Measurements from ENCODE around the gene ARID1B. TPM values are rescaled to one million over a fixed set of nuclear protein-coding genes. Genes with fewer than 3 reads are reported as not detected.
A peak's percentile ranks its signal among the peaks of the same experiment; 100 is the strongest.

The ARID1B gene
- polyA plus RNA-seq, 5 donors: 76.6 to 100 (median 83.2) TPM

- DNase-seq: no peak
Observed at GRCh38 chr6:157182503-157183264, 405.5 kb downstream of the ARID1B start.

DNA sequence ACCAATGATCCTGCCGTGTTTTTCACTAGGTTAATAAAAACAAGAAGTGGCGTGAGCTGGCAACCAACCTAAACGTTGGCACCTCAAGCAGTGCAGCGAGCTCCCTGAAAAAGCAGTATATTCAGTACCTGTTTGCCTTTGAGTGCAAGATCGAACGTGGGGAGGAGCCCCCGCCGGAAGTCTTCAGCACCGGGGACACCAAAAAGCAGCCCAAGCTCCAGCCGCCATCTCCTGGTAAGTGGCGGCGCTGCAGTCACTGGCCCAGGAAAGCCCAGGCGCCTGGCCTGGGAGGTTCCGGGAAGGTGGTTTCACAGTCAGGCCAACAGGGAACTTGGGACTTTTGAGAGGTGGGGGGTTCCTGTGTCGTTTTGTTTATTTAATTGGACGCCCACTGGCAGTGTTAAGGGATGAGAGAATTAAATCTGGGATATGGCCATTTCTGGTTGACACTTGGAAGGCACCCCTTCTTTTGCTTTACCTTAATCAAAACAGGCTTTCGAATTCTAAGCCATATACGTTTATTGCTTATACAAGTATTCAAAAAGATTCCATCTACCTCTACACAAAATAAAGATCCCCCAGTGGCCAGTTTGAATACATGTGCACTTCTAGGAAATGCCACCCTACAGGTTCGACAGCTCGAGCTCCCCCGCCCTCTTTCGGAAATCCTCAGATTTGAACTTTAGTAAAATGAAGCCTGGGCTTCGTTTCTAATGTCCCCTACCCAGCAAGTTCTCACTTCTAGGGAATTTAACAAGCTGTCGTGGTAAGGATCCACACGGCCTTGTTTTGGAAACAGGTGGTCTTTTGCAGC, 407.2 kb downstream of the ARID1B start:
- peak; percentile 40 to 60 for DNase-seq

DNA sequence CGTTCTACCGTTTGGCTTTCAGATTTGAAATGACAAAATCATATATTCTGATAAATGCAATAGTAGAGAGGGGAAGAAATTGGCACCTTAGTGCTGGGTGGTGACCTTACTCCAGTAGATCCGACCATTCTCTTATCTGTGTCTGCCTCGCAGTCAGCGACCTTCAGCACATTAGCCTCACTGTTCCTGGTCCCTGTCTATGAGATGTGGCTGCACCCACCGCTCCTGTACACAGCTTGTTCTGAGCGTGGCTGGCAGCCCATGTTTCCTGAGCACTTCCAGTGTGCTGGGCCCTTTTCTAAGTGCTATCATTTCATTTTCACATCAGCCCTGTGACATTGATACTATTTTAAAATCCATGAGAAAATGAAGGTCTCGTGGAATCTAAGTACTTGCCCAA, 408.0 kb downstream of the ARID1B start:
- DNase-seq: no peak

DNA sequence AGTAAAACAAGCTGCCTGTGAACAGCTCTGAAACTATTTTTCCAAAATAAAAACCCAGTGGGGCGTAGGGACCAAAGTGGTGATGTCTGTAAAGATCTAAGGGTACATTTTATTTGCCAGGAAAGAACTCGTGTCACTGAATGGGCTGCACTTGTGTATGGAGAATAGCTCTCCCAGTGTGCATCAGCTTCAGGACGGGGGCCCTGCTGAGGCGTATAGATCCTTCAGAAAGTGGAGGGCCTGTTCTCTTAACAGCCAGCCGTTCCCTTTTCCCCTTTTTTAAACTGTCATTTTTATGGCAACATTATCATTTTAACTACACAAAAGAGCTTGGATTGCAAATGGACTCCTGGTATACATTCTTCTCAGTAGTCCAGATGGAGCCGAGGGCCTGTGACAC, 408.8 kb downstream of the ARID1B start:
- no peak for DNase-seq

- no peak for DNase-seq
Observed at GRCh38 chr6:157186785-157187181, 409.6 kb downstream of the ARID1B start.

- DNase-seq: peak in 1 of 2 donors; percentile 17
Observed at GRCh38 chr6:157187182-157188083, 410.3 kb downstream of the ARID1B start.

DNA sequence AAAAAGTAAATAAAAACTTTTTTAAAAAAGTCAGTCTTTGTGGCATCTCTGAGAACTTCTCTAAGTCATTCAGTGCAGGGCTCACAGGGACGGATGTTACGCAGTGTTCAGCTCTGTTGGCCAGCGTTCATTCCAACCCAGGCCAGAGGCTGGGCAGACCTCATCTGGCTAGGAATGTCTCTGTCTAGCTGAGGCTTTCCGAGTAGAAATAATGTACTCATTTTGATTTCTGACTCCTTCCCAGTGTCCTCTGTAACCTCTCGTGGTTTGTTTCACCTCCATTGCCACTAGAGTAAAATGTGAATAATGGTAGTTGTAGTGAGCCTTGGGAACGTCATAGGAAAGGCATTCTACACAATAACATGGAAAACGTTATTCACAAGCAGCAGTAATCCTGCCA, 411.0 kb downstream of the ARID1B start:
- no peak for DNase-seq

DNA sequence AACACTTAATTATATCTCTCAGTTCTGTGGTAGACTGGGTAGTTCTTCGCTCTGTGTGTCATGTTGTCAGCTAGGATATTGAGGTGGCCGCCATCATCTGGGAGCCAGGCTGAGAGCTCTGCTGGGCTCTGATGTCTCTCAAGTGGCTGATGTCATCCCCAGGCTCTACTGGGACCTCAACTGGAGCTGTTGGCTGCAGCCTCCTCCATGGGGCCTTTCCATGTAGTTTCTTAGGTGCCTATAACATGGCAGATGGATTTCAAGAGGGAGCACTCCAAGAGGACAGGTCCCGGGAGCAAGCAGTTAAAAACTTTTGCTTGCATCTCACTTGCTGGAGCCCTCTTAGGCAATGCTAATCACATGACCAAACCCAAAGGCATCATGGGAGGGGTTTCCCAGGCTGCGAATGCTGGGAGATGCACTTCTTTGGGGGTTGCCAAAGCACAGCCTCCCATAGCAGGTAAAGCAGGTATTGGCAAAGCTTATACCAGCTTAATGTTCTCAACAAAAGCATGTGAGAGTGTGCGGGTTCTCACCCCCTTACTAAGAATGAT, 416.3 kb downstream of the ARID1B start:
- no peak for DNase-seq

GRCh38 chr6:157194110-157194509, 416.9 kb downstream of the ARID1B start:
- DNase-seq: no peak

- no peak for DNase-seq
Observed at GRCh38 chr6:157194643-157195042, 417.5 kb downstream of the ARID1B start.

DNA sequence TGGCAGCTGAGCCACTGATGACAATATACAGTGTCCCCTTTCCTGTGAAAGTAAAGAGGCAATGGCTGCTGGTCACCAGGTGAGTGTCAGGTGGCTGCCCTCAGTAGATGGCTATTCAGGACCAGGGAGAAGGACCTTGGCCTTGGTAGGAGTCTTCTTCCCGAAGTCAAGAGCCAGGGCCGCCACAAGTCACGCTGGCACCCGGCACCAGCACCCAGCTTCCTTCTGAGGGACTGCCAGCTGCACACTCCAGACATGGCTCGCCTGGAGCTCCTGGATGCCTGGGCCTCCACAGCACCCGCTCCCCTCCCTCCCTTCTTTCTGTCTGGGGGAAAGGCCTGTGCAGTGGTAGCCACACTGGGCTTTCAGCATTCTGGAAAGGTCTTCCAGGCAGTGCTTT, 419.2 kb downstream of the ARID1B start:
- DNase-seq: no peak

GRCh38 chr6:157198425-157199279, 421.5 kb downstream of the ARID1B start:
- peak; percentile 80 to 84 for DNase-seq

DNA sequence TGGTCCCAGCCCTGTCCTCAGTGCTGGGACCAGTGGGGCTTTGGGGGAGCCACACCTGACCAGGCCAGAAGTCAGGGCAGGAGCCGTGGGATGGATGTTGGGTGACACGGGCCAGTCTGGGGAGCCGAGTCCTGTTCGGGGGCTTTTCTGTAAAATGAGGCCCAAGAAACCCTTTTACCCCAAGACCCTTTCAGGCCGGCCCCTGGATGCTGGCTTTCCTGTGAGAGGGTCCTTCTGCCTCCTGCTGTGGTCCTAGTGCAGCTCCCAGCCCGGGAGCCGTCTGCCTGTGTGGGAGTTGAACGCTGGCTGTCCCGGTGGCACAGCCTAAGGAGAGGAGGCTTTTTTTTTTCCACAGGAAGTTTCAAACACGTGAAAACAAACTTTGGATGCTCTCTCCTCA, 422.9 kb downstream of the ARID1B start:
- no peak for DNase-seq

DNA sequence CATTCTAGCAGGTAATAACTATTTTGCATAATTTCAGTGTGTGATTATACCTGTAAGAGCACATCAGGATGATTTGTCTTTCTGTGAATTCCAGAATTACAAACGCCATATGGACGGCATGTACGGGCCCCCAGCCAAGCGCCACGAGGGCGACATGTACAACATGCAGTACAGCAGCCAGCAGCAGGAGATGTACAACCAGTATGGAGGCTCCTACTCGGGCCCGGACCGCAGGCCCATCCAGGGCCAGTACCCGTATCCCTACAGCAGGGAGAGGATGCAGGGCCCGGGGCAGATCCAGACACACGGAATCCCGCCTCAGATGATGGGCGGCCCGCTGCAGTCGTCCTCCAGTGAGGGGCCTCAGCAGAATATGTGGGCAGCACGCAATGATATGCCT, 423.4 kb downstream of the ARID1B start:
- no peak for DNase-seq

DNA sequence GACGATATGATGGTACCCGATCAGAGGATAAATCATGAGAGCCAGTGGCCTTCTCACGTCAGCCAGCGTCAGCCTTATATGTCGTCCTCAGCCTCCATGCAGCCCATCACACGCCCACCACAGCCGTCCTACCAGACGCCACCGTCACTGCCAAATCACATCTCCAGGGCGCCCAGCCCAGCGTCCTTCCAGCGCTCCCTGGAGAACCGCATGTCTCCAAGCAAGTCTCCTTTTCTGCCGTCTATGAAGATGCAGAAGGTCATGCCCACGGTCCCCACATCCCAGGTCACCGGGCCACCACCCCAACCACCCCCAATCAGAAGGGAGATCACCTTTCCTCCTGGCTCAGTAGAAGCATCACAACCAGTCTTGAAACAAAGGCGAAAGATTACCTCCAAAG, 423.9 kb downstream of the ARID1B start:
- no peak for DNase-seq

DNA sequence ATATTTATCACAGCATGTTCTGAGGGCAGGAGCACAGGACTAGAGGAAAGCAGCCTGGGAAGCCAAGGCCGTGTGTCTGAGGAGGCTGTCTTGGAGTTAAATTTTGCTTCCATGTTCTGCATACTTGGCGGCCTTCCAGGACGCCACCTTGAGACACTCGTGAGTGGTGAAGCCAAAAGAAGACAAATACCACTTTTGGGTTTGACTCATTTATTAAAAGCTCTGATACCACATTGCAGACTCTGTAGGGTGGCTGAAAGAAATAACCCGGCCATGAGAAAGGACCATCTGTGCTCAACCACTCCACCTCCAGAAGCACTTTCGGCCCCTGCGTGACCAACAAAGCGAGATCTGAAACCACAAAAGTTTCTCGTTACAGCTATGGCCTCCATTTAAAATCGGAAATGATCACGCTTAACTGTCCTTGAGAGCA, 426.1 kb downstream of the ARID1B start:
- DNase-seq: peak in 1 of 2 donors; percentile 19

DNA sequence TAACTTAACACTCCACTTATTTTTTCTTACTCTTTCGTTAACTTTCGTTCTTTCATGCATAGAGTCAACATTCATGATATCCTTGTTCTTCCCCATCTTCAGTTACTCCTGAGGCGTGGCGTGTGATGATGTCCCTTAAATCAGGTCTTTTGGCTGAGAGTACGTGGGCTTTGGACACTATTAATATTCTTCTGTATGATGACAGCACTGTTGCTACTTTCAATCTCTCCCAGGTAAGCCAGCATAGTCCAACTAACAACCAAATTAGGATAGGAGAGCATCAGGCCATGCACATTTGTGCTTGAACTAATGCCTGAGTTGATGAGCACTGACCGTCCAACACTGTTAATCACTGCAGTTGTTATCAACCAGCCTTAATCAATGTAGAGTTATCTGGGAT, 426.6 kb downstream of the ARID1B start:
- DNase-seq: no peak

DNA sequence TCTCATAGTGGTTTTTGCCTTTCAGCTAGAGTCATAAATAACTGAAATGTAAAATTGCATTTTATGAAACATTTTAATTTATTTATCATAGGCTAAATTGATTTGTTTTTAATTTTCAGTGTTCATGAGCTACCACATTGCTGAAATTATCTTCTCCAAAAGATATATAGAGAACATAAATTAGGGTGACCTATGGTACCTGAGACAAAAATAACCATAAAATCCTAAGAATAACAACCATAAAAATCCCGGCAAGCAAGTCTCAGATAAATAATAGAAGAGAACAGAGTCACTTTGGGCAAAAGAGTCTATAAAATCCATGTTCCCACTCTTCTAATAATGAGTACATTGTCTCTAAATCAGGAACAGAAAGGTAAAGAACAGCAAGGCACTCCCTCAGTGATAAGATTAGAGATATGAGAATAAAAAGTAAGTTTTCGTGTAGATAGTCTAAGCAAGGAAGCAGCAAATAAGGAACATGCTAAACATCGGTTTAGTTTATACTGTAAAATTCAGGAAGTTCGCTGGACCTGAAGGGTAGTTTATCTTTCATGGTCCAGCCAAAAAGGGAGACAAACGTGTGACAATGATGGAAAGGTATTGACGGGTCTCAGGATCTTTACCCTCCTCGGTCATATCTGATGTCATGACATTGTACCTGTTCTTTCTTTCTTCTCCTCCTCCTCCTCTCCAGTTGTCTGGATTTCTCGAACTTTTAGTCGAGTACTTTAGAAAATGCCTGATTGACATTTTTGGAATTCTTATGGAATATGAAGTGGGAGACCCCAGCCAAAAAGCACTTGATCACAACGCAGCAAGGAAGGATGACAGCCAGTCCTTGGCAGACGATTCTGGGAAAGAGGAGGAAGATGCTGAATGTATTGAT, 428.5 kb downstream of the ARID1B start:
- no peak for DNase-seq

- no peak for DNase-seq
Observed at GRCh38 chr6:157206359-157206815, 429.2 kb downstream of the ARID1B start.

All from right lung (tissue), 5 donors.